ENCODE data around the gene GRM4.

Gene GRM4

DNA sequence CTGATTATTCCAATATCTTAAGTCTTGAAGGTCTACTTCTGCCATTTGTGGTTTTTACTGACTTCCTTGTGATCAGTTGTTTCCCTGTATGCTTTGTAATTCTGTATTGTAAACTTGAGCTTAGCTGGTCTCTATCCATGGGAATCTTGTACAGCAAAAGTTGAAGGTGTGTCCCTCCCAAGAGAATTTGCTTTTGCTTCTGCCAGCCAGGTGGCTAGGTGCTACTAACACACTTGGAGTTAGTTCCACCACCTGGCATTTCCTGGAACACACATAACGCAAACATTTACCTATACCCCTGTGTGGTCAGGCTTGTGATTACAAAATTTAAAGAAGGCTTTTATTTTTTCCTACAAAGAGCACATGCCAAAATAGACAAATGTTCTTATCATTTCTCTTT lies 141.2 kb downstream of the GRM4 start:
- TF ChIP-seq EGR1 (IDR thresholded peaks at IDR 0.05): no peak
- TF ChIP-seq TAF1 (IDR thresholded peaks at IDR 0.05; ENCODE audit: low read depth): no peak
- no peak for TF ChIP-seq ZBTB7A (IDR thresholded peaks at IDR 0.05; ENCODE audit: low read depth)
- TF ChIP-seq YY1 (IDR thresholded peaks at IDR 0.05; ENCODE audit: low read depth): no peak
- no peak for TF ChIP-seq NFIC (IDR thresholded peaks at IDR 0.05)
- TF ChIP-seq, protein P1, sequence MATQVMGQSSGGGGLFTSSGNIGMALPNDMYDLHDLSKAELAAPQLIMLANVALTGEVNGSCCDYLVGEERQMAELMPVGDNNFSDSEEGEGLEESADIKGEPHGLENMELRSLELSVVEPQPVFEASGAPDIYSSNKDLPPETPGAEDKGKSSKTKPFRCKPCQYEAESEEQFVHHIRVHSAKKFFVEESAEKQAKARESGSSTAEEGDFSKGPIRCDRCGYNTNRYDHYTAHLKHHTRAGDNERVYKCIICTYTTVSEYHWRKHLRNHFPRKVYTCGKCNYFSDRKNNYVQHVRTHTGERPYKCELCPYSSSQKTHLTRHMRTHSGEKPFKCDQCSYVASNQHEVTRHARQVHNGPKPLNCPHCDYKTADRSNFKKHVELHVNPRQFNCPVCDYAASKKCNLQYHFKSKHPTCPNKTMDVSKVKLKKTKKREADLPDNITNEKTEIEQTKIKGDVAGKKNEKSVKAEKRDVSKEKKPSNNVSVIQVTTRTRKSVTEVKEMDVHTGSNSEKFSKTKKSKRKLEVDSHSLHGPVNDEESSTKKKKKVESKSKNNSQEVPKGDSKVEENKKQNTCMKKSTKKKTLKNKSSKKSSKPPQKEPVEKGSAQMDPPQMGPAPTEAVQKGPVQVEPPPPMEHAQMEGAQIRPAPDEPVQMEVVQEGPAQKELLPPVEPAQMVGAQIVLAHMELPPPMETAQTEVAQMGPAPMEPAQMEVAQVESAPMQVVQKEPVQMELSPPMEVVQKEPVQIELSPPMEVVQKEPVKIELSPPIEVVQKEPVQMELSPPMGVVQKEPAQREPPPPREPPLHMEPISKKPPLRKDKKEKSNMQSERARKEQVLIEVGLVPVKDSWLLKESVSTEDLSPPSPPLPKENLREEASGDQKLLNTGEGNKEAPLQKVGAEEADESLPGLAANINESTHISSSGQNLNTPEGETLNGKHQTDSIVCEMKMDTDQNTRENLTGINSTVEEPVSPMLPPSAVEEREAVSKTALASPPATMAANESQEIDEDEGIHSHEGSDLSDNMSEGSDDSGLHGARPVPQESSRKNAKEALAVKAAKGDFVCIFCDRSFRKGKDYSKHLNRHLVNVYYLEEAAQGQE (IDR thresholded peaks at IDR 0.05; ENCODE audit: low read depth): no peak
- TF ChIP-seq, protein P2, sequence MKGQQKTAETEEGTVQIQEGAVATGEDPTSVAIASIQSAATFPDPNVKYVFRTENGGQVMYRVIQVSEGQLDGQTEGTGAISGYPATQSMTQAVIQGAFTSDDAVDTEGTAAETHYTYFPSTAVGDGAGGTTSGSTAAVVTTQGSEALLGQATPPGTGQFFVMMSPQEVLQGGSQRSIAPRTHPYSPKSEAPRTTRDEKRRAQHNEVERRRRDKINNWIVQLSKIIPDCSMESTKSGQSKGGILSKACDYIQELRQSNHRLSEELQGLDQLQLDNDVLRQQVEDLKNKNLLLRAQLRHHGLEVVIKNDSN (IDR thresholded peaks at IDR 0.05): no peak
- no peak for TF ChIP-seq FOXM1 (IDR thresholded peaks at IDR 0.05; ENCODE audit: borderline replicate concordance, low read depth)
- no peak for TF ChIP-seq TEAD4 (IDR thresholded peaks at IDR 0.05)
- TF ChIP-seq CREB1 (IDR thresholded peaks at IDR 0.05; ENCODE audit: low read depth): no peak
- TF ChIP-seq CEBPB (IDR thresholded peaks at IDR 0.05): no peak
- TF ChIP-seq TCF12 (IDR thresholded peaks at IDR 0.05; ENCODE audit: low read depth): no peak

DNA sequence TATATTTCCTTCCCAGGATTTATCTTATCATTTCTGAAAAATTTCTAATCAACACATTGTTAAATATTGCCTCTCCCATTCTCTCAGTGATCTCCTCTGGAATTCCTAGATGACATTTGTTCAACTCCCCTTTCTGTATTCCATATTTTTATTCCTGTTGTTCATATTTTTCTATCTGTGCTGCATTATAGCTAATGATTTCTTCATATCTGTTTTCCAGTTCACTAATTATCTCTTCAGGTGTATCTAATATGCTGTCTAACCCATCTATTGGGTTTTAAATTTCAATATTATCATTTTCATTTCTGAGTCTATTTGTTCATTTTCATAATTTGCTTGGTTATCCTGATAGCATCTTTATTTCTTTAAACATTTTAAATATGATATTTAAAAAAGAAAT lies 141.9 kb downstream of the GRM4 start:
- TF ChIP-seq ZBTB7A (IDR thresholded peaks at IDR 0.05; ENCODE audit: low read depth) (no peak), RAD21 (IDR thresholded peaks at IDR 0.05; ENCODE audit: low read depth) (no peak), NFIC (IDR thresholded peaks at IDR 0.05) (no peak), TCF12 (IDR thresholded peaks at IDR 0.05; ENCODE audit: low read depth) (no peak), FOXM1 (IDR thresholded peaks at IDR 0.05; ENCODE audit: borderline replicate concordance, low read depth) (no peak), TEAD4 (IDR thresholded peaks at IDR 0.05) (no peak), CREB1 (IDR thresholded peaks at IDR 0.05; ENCODE audit: low read depth) (no peak), CEBPB (IDR thresholded peaks at IDR 0.05) (no peak), TAF1 (IDR thresholded peaks at IDR 0.05; ENCODE audit: low read depth) (no peak), EP300 (IDR thresholded peaks at IDR 0.05; ENCODE audit: borderline replicate concordance) (no peak), EGR1 (IDR thresholded peaks at IDR 0.05) (no peak)
- TF ChIP-seq, protein P2 (IDR thresholded peaks at IDR 0.05): no peak
- TF ChIP-seq, protein P3, sequence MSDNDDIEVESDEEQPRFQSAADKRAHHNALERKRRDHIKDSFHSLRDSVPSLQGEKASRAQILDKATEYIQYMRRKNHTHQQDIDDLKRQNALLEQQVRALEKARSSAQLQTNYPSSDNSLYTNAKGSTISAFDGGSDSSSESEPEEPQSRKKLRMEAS (IDR thresholded peaks at IDR 0.05): no peak
- TF ChIP-seq, protein P1 (IDR thresholded peaks at IDR 0.05; ENCODE audit: low read depth): no peak

DNA sequence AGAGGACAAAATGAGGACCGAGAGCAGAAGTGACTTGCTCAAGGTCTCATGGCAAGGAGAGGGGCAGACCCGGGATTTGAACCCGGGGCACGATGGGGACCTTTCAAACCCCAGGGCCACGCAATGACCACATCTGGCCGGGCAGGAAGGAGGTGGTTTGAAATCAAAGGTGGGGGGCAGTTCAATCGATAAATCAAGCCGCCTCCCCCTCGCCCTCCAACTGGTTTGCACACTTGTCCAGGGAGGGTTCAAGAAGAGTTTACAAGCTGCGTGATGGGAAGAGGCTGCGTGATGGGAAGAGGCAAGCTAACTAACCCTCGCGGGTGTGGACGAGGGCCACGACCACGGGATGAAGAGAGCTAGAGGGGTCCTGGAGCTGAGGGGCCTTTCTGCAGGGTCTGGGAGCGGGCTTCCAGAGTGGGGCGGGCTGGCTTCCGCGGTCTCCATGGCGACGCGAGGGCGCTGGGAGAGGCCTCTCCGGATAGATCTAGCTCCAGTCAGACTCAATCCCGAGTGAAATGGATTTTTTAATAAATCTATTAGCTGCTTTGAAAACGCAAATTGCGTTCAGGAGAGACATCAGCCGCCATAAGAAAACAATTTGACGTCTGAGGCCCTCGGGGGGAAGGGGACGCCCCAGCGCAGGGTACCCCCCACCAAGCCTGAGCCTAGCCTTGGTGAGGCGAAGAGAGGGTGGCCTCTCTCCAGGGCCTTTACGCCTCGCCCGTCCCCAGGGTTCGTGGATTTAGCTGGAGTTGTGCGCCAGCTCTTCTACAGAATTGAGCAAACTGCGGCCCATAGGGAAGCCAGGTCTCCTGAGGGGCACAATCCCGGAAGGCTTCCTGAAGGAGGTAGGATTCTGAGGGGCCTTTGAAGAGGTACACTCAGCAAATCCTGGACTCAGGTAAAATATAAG lies 143.9 kb downstream of the GRM4 start:
- TF ChIP-seq NFIC (IDR thresholded peaks at IDR 0.05): no peak
- TF ChIP-seq EP300 (IDR thresholded peaks at IDR 0.05; ENCODE audit: borderline replicate concordance): no peak
- TF ChIP-seq, protein P2 (IDR thresholded peaks at IDR 0.05): no peak
- TF ChIP-seq CEBPB (IDR thresholded peaks at IDR 0.05): no peak
- TF ChIP-seq TAF1 (IDR thresholded peaks at IDR 0.05; ENCODE audit: low read depth): no peak
- TF ChIP-seq RAD21 (IDR thresholded peaks at IDR 0.05; ENCODE audit: low read depth): no peak
- no peak for TF ChIP-seq EGR1 (IDR thresholded peaks at IDR 0.05)
- TF ChIP-seq TEAD4 (IDR thresholded peaks at IDR 0.05): no peak
- no peak for TF ChIP-seq CREB1 (IDR thresholded peaks at IDR 0.05; ENCODE audit: low read depth)
- no peak for TF ChIP-seq YY1 (IDR thresholded peaks at IDR 0.05; ENCODE audit: low read depth)
- TF ChIP-seq, protein P3 (IDR thresholded peaks at IDR 0.05): no peak
- no peak for TF ChIP-seq FOXM1 (IDR thresholded peaks at IDR 0.05; ENCODE audit: borderline replicate concordance, low read depth)
- no peak for TF ChIP-seq ZBTB7A (IDR thresholded peaks at IDR 0.05; ENCODE audit: low read depth)
- TF ChIP-seq, protein P1 (IDR thresholded peaks at IDR 0.05; ENCODE audit: low read depth): no peak
- no peak for TF ChIP-seq TCF12 (IDR thresholded peaks at IDR 0.05; ENCODE audit: low read depth)
